Measurements from ENCODE around the gene NFATC1. TPM values are rescaled to one million over a fixed set of nuclear protein-coding genes. Genes with fewer than 3 reads are reported as not detected.
A peak's percentile ranks its signal among the peaks of the same experiment; 100 is the strongest.

The NFATC1 gene
- total and polyA plus RNA-seq, 3 experiments from 2014 or later, result 36.7 to 46.7 (median 45.9) TPM

GRCh38 chr18:79360933-79361332, 34.8 kb upstream of the NFATC1 start:
- Histone ChIP-seq H3K27me3 (ENCODE audit: insufficient read depth, low read length, poor library complexity, severe bottlenecking) (no peaks in the 10 kb centered on the region), H3K9me3 (ENCODE audit: low read length) (no peaks in the 10 kb centered on the region), H3K27ac (ENCODE audit: low read depth, low read length) (no peak overlapping the region), H3K4me3 (ENCODE audit: low read length) (no peak overlapping the region), H3K4me1 (ENCODE audit: insufficient read depth, low read length) (no peaks in the 10 kb centered on the region), H3K36me3 (ENCODE audit: insufficient read depth, low read length) (peaks cover 18% of the 10 kb centered on the region)
- no peaks in the 10 kb centered on the region for H3K9me3 Mint-ChIP-seq
- H3K27me3 Mint-ChIP-seq, result no peaks in the 10 kb centered on the region
- no peaks in the 10 kb centered on the region for H3K4me1 Mint-ChIP-seq
- H3K4me3 Mint-ChIP-seq, result no peak overlapping the region
- ChIA-PET POLR2A (no interaction called here), CTCF (interaction anchor here (1.2 kb wide), 1 partner anchor 19 kb away, joined by 4 read pairs; no protein-coding TSS in a partner anchor)
- H3K36me3 Mint-ChIP-seq, result peaks cover 4 to 67% (median 23%) of the 10 kb centered on the region in 3 donors
- no peak overlapping the region for H3K27ac Mint-ChIP-seq
- DNase-seq, result no peak

GRCh38 chr18:79361766-79362522, 33.8 kb upstream of the NFATC1 start:
- H3K4me1 ChIP-seq (ENCODE audit: insufficient read depth, low read length), result no peaks in the 10 kb centered on the region
- peaks cover 18% of the 10 kb centered on the region for H3K36me3 ChIP-seq (ENCODE audit: insufficient read depth, low read length)
- H3K9me3 Mint-ChIP-seq, result no peaks in the 10 kb centered on the region
- ChIA-PET CTCF (interaction anchor here (0.7 kb wide), 1 partner anchor 19 kb away, joined by 3 read pairs; no protein-coding TSS in a partner anchor), POLR2A (no interaction called here)
- DNase-seq, result no peak
- no peaks in the 10 kb centered on the region for H3K27me3 Mint-ChIP-seq
- H3K4me3 Mint-ChIP-seq, result no peak overlapping the region
- no peak overlapping the region for H3K27ac ChIP-seq (ENCODE audit: low read depth, low read length)
- no peak overlapping the region for H3K27ac Mint-ChIP-seq
- H3K4me3 ChIP-seq (ENCODE audit: low read length), result no peak overlapping the region
- no peaks in the 10 kb centered on the region for H3K9me3 ChIP-seq (ENCODE audit: low read length)
- no peaks in the 10 kb centered on the region for H3K27me3 ChIP-seq (ENCODE audit: insufficient read depth, low read length, poor library complexity, severe bottlenecking)
- H3K36me3 Mint-ChIP-seq, result peaks cover 4 to 72% (median 23%) of the 10 kb centered on the region in 3 donors
- peaks cover 0 to 5% (median 2%) of the 10 kb centered on the region in 3 donors for H3K4me1 Mint-ChIP-seq

- Histone ChIP-seq H3K27me3 (ENCODE audit: insufficient read depth, low read length, poor library complexity, severe bottlenecking) (no peaks in the 10 kb centered on the region), H3K36me3 (ENCODE audit: insufficient read depth, low read length) (peaks cover 9% of the 10 kb centered on the region), H3K27ac (ENCODE audit: low read depth, low read length) (no peak overlapping the region), H3K4me1 (ENCODE audit: insufficient read depth, low read length) (peaks cover 16% of the 10 kb centered on the region), H3K4me3 (ENCODE audit: low read length) (no peak overlapping the region), H3K9me3 (ENCODE audit: low read length) (no peaks in the 10 kb centered on the region)
- CTCF ChIA-PET, result no interaction called here
- peaks cover 21 to 29% (median 22%) of the 10 kb centered on the region in 3 donors for H3K4me1 Mint-ChIP-seq
- no peak overlapping the region for H3K4me3 Mint-ChIP-seq
- no peak for DNase-seq
- H3K27me3 Mint-ChIP-seq, result no peaks in the 10 kb centered on the region
- no peaks in the 10 kb centered on the region for H3K9me3 Mint-ChIP-seq
- POLR2A ChIA-PET, result no interaction called here
- peaks cover 4 to 60% (median 24%) of the 10 kb centered on the region in 3 donors for H3K36me3 Mint-ChIP-seq
- peak overlapping the region in 1 of 8 donors; percentile 37 for H3K27ac Mint-ChIP-seq
Observed at GRCh38 chr18:79365701-79366100, 30.0 kb upstream of the NFATC1 start.

- CTCF ChIA-PET, result interaction anchor here (1.1 kb wide), 1 partner anchor 14 kb away, joined by 3 read pairs; no protein-coding TSS in a partner anchor
- H3K4me1 Mint-ChIP-seq, result peaks cover 23 to 32% (median 24%) of the 10 kb centered on the region in 3 donors
- Histone ChIP-seq H3K36me3 (ENCODE audit: insufficient read depth, low read length) (peaks cover 7% of the 10 kb centered on the region), H3K27me3 (ENCODE audit: insufficient read depth, low read length, poor library complexity, severe bottlenecking) (no peaks in the 10 kb centered on the region), H3K4me1 (ENCODE audit: insufficient read depth, low read length) (peaks cover 20% of the 10 kb centered on the region), H3K4me3 (ENCODE audit: low read length) (no peak overlapping the region), H3K27ac (ENCODE audit: low read depth, low read length) (no peak overlapping the region), H3K9me3 (ENCODE audit: low read length) (no peaks in the 10 kb centered on the region)
- POLR2A ChIA-PET, result no interaction called here
- peaks cover 4 to 53% (median 20%) of the 10 kb centered on the region in 3 donors for H3K36me3 Mint-ChIP-seq
- no peaks in the 10 kb centered on the region for H3K9me3 Mint-ChIP-seq
- no peak overlapping the region for H3K4me3 Mint-ChIP-seq
- DNase-seq, result no peak
- no peaks in the 10 kb centered on the region for H3K27me3 Mint-ChIP-seq
- peak overlapping the region in 1 of 8 donors; percentile 17 for H3K27ac Mint-ChIP-seq
Observed at GRCh38 chr18:79366177-79367094, 29.3 kb upstream of the NFATC1 start.

- DNase-seq, result no peak
- H3K9me3 Mint-ChIP-seq, result no peaks in the 10 kb centered on the region
- Histone ChIP-seq H3K27me3 (ENCODE audit: insufficient read depth, low read length, poor library complexity, severe bottlenecking) (no peaks in the 10 kb centered on the region), H3K27ac (ENCODE audit: low read depth, low read length) (no peak overlapping the region), H3K4me3 (ENCODE audit: low read length) (no peak overlapping the region), H3K4me1 (ENCODE audit: insufficient read depth, low read length) (peaks cover 24% of the 10 kb centered on the region), H3K36me3 (ENCODE audit: insufficient read depth, low read length) (peaks cover 7% of the 10 kb centered on the region), H3K9me3 (ENCODE audit: low read length) (no peaks in the 10 kb centered on the region)
- CTCF ChIA-PET, result interaction anchor here (1.6 kb wide), 1 partner anchor 13 kb away, joined by 6 read pairs; no protein-coding TSS in a partner anchor
- H3K4me3 Mint-ChIP-seq, result peak overlapping the region in 1 of 7 donors; percentile 36
- H3K36me3 Mint-ChIP-seq, result peaks cover 4 to 47% (median 16%) of the 10 kb centered on the region in 3 donors
- H3K4me1 Mint-ChIP-seq, result peaks cover 28 to 37% (median 30%) of the 10 kb centered on the region in 3 donors
- no peaks in the 10 kb centered on the region for H3K27me3 Mint-ChIP-seq
- H3K27ac Mint-ChIP-seq, result peak overlapping the region in 2 of 8 donors; percentile 43 to 75
- POLR2A ChIA-PET, result no interaction called here
Observed at GRCh38 chr18:79367480-79367879, 28.2 kb upstream of the NFATC1 start.

- Mint-ChIP-seq H3K27me3 (no peaks in the 10 kb centered on the region), H3K4me3 (peak overlapping the region in 1 of 7 donors; percentile 36), H3K9me3 (no peaks in the 10 kb centered on the region), H3K27ac (no peak overlapping the region), H3K36me3 (peaks cover 4 to 48% (median 16%) of the 10 kb centered on the region in 3 donors), H3K4me1 (peaks cover 28 to 37% (median 30%) of the 10 kb centered on the region in 3 donors)
- no peak for DNase-seq
- Histone ChIP-seq H3K4me1 (ENCODE audit: insufficient read depth, low read length) (peaks cover 24% of the 10 kb centered on the region), H3K27ac (ENCODE audit: low read depth, low read length) (no peak overlapping the region), H3K4me3 (ENCODE audit: low read length) (no peak overlapping the region), H3K27me3 (ENCODE audit: insufficient read depth, low read length, poor library complexity, severe bottlenecking) (no peaks in the 10 kb centered on the region), H3K9me3 (ENCODE audit: low read length) (no peaks in the 10 kb centered on the region), H3K36me3 (ENCODE audit: insufficient read depth, low read length) (peaks cover 7% of the 10 kb centered on the region)
- POLR2A ChIA-PET, result no interaction called here
- CTCF ChIA-PET, result interaction anchor here (1.3 to 1.6 kb wide), 2 partner anchors 11 to 13 kb away, joined by 3 to 6 read pairs; no protein-coding TSS in a partner anchor
Observed at GRCh38 chr18:79367989-79368388, 27.7 kb upstream of the NFATC1 start.

GRCh38 chr18:79368681-79369080, 27.0 kb upstream of the NFATC1 start:
- Histone ChIP-seq H3K27me3 (ENCODE audit: insufficient read depth, low read length, poor library complexity, severe bottlenecking) (no peaks in the 10 kb centered on the region), H3K4me3 (ENCODE audit: low read length) (no peak overlapping the region), H3K27ac (ENCODE audit: low read depth, low read length) (no peak overlapping the region), H3K36me3 (ENCODE audit: insufficient read depth, low read length) (no peaks in the 10 kb centered on the region), H3K4me1 (ENCODE audit: insufficient read depth, low read length) (peaks cover 24% of the 10 kb centered on the region), H3K9me3 (ENCODE audit: low read length) (no peaks in the 10 kb centered on the region)
- POLR2A ChIA-PET, result no interaction called here
- Mint-ChIP-seq H3K4me1 (peaks cover 28 to 37% (median 30%) of the 10 kb centered on the region in 3 donors), H3K36me3 (peaks cover 0 to 44% (median 11%) of the 10 kb centered on the region in 3 donors), H3K27me3 (no peaks in the 10 kb centered on the region), H3K4me3 (peak overlapping the region in 3 of 7 donors; percentile 2 to 58 (median 47)), H3K9me3 (no peaks in the 10 kb centered on the region), H3K27ac (peak overlapping the region; percentile 17 to 90 (median 44))
- no peak for DNase-seq
- CTCF ChIA-PET, result interaction anchor here (1.3 to 1.6 kb wide), 2 partner anchors 11 to 12 kb away, joined by 3 to 6 read pairs; no protein-coding TSS in a partner anchor

Data from CD8-positive, alpha-beta memory T cell (primary cell).